ENCODE data around the gene MCRS1.

DNA sequence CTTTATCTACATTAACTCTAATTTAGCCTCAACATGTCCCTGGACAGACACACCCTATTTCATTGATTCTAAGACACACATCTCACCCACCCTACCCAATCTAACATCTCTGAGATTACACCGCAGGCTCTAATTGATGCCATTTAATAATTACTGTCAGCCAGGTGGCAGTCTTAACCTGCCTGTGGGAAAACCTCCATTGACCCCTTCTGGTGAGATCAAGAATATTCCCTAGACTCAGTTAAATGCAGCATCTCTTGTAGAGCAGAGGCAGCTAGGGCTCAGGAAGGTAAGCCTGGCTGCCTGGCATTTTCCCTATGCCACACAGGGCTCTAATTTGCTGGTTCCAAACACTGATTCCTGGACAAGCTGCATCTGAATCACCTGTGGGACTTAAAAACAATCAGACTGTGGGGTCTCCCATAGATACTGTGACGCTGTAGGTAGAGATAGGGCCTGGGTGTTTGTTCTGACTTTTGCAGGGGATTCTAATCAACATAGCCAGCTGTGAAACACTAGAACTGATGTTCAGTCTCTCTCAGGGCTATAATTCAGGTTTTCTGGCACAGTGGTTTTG lies 14.3 kb downstream of the MCRS1 start:
- TF ChIP-seq EZH2 (IDR thresholded peaks at IDR 0.05; ENCODE audit: borderline replicate concordance, low read depth, low read length, severe bottlenecking), result no peak
- peak; percentile 30 to 34 for TF ChIP-seq CTCF (IDR thresholded peaks at IDR 0.05; ENCODE audit: extremely low read depth in 1 of 2, insufficient read depth in 1 of 2, low read depth in 1 of 2, low read length in 2 of 2)
- TF ChIP-seq POLR2A (IDR thresholded peaks at IDR 0.05; ENCODE audit: low read depth, low read length), result no peak
- no peak for TF ChIP-seq POLR2AphosphoS5 (IDR thresholded peaks at IDR 0.05; ENCODE audit: insufficient read depth, low read depth, low read length)
- TF ChIP-seq, protein P1, sequence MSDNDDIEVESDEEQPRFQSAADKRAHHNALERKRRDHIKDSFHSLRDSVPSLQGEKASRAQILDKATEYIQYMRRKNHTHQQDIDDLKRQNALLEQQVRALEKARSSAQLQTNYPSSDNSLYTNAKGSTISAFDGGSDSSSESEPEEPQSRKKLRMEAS (IDR thresholded peaks at IDR 0.05; ENCODE audit: insufficient read depth, insufficient read length), result no peak
- TF ChIP-seq MYC (IDR thresholded peaks at IDR 0.05; ENCODE audit: low read depth, low read length), result no peak
- no peak for TF ChIP-seq FOS (IDR thresholded peaks at IDR 0.05; ENCODE audit: borderline replicate concordance, insufficient read depth, low read length)
- TF ChIP-seq JUN (IDR thresholded peaks at IDR 0.05; ENCODE audit: borderline replicate concordance, insufficient read depth, insufficient read length, low read depth), result no peak
- no peak for TF ChIP-seq GATA2 (IDR thresholded peaks at IDR 0.05; ENCODE audit: insufficient read depth, insufficient read length, low read depth, low read length)
